Sigmoid colon (tissue), 3 donors: ENCODE measurements around the gene ANXA9.

ENCODE experiments used
- POLR2A ChIP-seq, 2 donors: fragments of 450-650 bp; IDR thresholded peaks; one replicate each; pipeline ENCODE4 v1.6.1; 2016; ENCODE audit warnings: antibody characterized with exemption in 2 of 2, mild to moderate bottlenecking in 2 of 2, moderate library complexity in 2 of 2
- TF ChIP-seq, protein P1 (sequence below), 4 experiments: fragments of 450-650 bp in 3 of 4; fragments of 200-600 bp in 1 of 4; IDR thresholded peaks; one replicate each; pipeline ENCODE4 v1.5.1; 2016 to 2019; ENCODE audit warnings: antibody characterized with exemption in 4 of 4, mild to moderate bottlenecking in 3 of 4, moderate library complexity in 2 of 4

- no peak for TF ChIP-seq POLR2A (IDR thresholded peaks at IDR 0.05)
- TF ChIP-seq, protein P1, sequence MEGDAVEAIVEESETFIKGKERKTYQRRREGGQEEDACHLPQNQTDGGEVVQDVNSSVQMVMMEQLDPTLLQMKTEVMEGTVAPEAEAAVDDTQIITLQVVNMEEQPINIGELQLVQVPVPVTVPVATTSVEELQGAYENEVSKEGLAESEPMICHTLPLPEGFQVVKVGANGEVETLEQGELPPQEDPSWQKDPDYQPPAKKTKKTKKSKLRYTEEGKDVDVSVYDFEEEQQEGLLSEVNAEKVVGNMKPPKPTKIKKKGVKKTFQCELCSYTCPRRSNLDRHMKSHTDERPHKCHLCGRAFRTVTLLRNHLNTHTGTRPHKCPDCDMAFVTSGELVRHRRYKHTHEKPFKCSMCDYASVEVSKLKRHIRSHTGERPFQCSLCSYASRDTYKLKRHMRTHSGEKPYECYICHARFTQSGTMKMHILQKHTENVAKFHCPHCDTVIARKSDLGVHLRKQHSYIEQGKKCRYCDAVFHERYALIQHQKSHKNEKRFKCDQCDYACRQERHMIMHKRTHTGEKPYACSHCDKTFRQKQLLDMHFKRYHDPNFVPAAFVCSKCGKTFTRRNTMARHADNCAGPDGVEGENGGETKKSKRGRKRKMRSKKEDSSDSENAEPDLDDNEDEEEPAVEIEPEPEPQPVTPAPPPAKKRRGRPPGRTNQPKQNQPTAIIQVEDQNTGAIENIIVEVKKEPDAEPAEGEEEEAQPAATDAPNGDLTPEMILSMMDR (IDR thresholded peaks at IDR 0.05) = no peak
These were observed 15.2 kb downstream of the ANXA9 start for GRCh38 chr1:150997126-150997872.
